GM13977 (cell line): ENCODE results near the gene ABL2.
"Not testable (repeated sequence)": the region's sequence is repeated elsewhere in the genome, so short reads cannot be mapped to it uniquely, and the experiment has no call there.

Experiments used
- DNase-seq: peaks from one replicate; pipeline ENCODE4 v3.0.0; 2012; ENCODE audit warnings: low spot score
- in situ Hi-C: fragments of 300-500 bp; cut with MboI; formaldehyde crosslinking; loops from one replicate; pipeline ENCODE4 v1.12.0; 2022; ENCODE audit warnings: low sequenced_read_pairs, low pct_unique_long_range_greater_than_20kb, mixed read lengths, inconsistent platforms; ENCODE audit not compliant: unreplicated experiment
- TF ChIP-seq, protein P1 (sequence below): IDR thresholded peaks from 2 replicates; pipeline ENCODE4 v1.5.1; 2012; ENCODE audit warnings: mild to moderate bottlenecking, control low read depth; ENCODE audit not compliant: insufficient read depth; ENCODE audit errors: extremely low read depth, missing control alignments

Gene ABL2

DNA sequence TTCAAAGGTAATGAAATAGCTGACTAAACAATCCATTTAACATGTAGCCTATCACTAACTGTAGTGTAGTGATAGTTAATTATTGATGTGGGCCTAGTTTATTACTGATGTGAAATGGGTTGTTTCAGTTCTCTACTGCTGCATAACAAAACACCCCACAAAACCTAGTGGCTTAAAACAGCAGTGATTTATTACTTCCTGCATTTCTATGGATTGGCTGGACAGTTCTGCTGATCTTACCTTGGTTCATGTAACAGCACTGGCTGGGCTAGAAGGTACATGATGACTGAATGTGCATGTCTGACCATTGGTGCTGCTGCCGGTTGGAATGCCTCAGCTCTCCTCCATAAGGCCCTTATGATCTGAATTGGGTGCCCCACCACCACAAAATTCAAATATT lies 5.4 kb upstream of the ABL2 start:
- TF ChIP-seq, protein P1, sequence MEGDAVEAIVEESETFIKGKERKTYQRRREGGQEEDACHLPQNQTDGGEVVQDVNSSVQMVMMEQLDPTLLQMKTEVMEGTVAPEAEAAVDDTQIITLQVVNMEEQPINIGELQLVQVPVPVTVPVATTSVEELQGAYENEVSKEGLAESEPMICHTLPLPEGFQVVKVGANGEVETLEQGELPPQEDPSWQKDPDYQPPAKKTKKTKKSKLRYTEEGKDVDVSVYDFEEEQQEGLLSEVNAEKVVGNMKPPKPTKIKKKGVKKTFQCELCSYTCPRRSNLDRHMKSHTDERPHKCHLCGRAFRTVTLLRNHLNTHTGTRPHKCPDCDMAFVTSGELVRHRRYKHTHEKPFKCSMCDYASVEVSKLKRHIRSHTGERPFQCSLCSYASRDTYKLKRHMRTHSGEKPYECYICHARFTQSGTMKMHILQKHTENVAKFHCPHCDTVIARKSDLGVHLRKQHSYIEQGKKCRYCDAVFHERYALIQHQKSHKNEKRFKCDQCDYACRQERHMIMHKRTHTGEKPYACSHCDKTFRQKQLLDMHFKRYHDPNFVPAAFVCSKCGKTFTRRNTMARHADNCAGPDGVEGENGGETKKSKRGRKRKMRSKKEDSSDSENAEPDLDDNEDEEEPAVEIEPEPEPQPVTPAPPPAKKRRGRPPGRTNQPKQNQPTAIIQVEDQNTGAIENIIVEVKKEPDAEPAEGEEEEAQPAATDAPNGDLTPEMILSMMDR, result no peak
- DNase-seq, result no peak
- in situ Hi-C loops, result no loop called here

DNA sequence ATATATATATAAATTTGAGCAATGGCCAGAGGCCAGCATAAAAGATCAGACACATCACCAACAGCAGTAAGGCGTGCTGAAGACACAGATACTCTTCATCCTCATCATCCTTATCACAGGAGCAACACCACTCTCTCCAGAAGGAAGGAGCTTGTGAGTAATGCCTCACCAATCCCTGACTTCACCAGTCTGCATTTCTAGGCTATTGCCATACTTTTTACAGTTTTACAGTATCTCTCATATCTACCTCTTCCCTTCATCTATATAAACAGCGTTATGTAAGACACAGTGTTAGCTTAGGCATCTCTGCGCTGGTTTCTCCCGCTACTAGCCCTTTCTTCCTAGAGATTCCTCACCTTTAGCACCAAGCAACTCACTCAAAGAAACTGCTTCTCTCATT lies 2.4 kb upstream of the ABL2 start:
- DNase-seq, result no peak
- in situ Hi-C loops, result no loop called here
- TF ChIP-seq, protein P1, result no peak

DNA sequence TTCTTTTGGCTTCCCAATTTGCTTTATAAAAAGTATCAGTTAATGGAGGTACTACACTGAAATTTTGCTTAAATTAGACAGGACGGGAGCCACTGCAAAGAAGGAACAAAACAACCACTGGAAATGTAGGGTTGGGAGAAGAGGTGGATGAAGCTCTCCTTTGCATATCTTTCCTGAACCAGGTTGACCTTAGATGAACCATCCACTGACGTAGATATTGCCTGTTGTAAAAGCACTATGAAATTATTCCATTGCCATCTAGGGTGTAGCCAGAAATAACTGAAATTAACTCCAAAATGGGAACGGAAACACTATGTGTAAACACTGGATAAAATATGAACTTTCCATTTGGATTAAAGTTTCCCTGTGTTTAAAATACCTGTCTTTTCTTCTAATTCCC lies 1.2 kb upstream of the ABL2 start:
- TF ChIP-seq, protein P1, result no peak
- in situ Hi-C loops, result no loop called here
- DNase-seq, result no peak

DNA sequence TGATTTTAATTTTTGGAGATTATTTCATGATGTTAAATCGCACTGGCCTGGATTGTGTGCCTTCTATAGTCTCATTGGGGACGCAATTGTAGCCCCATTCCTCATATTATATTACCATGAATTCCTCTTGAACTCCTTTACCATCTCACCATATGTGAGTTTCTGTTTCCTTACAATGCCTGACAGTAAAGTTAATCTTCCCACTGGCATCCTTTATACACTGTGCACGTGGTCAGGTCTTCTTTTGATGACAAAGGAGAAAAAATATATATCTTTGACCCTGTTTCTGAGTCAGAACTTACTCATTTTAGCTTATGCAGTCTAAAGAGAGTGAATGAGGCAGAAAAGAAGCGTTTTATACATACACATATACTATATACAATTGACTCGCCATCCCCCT lies 774 bp upstream of the ABL2 start:
- in situ Hi-C loops, result no loop called here
- TF ChIP-seq, protein P1, result no peak
- DNase-seq, result peak; percentile 29

DNA sequence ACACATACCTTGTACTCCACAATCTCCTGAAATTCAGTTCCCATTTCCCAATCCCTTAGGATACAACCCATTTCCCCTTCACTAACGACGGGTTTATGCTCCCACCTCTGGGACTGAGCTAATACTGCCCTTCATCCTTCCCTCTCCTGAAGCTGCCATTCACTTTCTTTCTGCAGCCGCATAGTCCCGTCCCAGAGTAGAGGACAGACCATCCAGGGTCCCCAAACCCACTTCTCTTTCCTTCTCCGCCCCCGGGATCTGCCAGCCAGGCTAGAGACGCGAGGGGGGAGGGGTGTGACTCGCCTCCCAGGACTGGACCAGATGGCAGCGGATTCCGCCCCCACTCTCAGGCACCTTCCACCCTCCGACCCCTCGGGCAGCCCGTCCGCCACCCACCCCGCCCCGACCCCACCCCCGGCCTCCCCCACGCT lies 679 bp downstream of the ABL2 start:
- TF ChIP-seq, protein P1, result no peak
- no peak for DNase-seq
- in situ Hi-C loops, result no loop called here

DNA sequence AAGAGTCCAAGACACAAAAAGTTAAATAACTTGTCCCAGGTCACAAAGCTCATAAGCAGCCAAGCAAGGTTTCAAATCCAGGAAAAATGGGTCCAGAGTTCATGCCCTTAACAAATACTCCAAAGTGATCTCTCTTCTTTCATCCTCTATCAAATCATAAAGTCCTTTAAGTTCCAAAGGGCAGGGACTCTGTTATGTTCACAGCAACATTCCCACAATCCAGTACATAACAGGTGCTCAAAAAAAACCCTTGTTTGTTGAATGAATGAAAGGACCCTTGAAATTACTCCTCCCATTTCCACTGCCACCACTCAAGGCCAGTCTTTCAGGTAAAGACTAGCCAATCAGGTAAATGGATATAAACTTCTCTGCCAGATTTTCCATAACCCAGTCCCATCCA lies 2.7 kb downstream of the ABL2 start:
- DNase-seq, result no peak
- TF ChIP-seq, protein P1, result no peak
- in situ Hi-C loops, result no loop called here

DNA sequence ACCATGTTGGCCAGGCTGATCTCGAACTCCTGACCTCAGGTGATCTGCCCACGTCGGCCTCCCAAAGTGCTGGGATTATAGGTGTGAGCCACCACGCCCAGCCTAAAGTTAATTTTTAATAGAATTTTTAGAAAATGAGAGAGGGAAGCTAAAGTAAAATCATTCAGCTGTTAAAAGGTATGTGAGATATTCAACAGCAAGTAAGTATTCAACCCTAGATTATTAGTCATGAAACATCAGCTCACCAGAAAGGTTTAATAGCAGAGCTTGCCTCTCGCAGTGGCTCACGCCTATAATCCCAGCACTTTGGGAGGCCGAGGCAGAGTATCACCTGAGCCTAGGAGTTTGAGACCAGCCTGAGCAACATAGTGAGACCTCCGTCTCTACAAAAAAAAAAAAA lies 5.0 kb downstream of the ABL2 start:
- in situ Hi-C loops, DNase-seq: not testable (repeated sequence)

DNA sequence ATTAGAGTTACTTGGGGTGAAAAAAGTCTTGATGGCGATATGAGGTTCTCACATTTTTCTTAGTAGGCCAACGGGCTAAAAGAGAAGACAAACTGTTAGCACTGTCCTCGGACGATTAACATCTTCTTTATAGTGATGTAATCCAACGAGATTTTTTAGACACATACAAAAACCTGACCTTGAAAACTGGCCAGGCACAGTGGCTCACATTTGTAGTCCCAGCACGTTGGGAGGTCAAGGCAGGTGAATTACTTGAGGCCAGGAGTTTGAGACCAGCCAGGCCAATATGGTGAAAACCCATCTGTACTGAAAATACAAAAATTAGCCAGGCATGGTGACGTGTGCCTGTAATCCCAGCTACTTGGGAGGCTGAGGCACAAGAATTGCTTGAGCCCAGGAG lies 8.4 kb downstream of the ABL2 start:
- in situ Hi-C loops, DNase-seq: not testable (repeated sequence)
